Measurements from ENCODE around the gene NECTIN3.

DNA sequence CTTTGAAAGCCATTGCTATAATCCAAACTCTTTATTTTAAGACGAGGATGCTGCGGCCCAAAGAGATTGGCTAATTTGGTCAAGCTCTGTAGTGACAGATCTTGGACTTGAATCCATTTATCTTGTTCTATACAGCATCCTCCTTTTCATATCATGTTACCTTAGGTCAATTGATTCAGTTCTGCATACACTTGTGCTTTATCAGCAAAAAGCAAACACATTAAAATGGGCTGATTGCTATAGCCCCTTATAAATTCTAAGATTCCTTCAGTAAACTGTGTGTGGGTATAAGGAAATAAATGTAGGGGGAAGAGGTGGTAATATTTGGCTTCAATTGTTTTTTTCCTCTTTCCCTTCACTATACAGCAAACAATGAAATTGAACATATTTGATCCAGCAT, 40.1 kb upstream of the NECTIN3 start:
- no peak for TF ChIP-seq CTCF (IDR thresholded peaks at IDR 0.05)
- no peak for TF ChIP-seq POLR2A (IDR thresholded peaks at IDR 0.05)

Measured in breast epithelium (tissue), 3 donors.